OCI-LY3 (cell line): ENCODE measurements around the gene MND1.

ENCODE experiments used
- EZH2phosphoT487 ChIP-seq: fragments of 200-600 bp; shearing (Covaris generic); IDR thresholded peaks from 2 replicates; pipeline ENCODE4 v1.6.1; 2018; ENCODE audit warnings: antibody characterized with exemption, mixed run types, low read depth
- TF ChIP-seq, protein P1 (sequence below): fragments of 200-600, 300-600 bp; sonication (generic); IDR thresholded peaks from 2 replicates; pipeline ENCODE4 v1.5.1; 2014; ENCODE audit warnings: antibody characterized with exemption, low read length, low read depth

- TF ChIP-seq, protein P1, sequence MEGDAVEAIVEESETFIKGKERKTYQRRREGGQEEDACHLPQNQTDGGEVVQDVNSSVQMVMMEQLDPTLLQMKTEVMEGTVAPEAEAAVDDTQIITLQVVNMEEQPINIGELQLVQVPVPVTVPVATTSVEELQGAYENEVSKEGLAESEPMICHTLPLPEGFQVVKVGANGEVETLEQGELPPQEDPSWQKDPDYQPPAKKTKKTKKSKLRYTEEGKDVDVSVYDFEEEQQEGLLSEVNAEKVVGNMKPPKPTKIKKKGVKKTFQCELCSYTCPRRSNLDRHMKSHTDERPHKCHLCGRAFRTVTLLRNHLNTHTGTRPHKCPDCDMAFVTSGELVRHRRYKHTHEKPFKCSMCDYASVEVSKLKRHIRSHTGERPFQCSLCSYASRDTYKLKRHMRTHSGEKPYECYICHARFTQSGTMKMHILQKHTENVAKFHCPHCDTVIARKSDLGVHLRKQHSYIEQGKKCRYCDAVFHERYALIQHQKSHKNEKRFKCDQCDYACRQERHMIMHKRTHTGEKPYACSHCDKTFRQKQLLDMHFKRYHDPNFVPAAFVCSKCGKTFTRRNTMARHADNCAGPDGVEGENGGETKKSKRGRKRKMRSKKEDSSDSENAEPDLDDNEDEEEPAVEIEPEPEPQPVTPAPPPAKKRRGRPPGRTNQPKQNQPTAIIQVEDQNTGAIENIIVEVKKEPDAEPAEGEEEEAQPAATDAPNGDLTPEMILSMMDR, result no peak
- no peak for TF ChIP-seq EZH2phosphoT487
Observed at GRCh38 chr4:153348006-153348405, 3.5 kb downstream of the MND1 start.
